ENCODE measurements around the gene AGAP2. TPM values are rescaled to one million over a fixed set of nuclear protein-coding genes. Genes with fewer than 3 reads are reported as not detected.

AGAP2 gene
- total RNA-seq, 1 donor from 2014 or later, result 33.4 TPM

DNA sequence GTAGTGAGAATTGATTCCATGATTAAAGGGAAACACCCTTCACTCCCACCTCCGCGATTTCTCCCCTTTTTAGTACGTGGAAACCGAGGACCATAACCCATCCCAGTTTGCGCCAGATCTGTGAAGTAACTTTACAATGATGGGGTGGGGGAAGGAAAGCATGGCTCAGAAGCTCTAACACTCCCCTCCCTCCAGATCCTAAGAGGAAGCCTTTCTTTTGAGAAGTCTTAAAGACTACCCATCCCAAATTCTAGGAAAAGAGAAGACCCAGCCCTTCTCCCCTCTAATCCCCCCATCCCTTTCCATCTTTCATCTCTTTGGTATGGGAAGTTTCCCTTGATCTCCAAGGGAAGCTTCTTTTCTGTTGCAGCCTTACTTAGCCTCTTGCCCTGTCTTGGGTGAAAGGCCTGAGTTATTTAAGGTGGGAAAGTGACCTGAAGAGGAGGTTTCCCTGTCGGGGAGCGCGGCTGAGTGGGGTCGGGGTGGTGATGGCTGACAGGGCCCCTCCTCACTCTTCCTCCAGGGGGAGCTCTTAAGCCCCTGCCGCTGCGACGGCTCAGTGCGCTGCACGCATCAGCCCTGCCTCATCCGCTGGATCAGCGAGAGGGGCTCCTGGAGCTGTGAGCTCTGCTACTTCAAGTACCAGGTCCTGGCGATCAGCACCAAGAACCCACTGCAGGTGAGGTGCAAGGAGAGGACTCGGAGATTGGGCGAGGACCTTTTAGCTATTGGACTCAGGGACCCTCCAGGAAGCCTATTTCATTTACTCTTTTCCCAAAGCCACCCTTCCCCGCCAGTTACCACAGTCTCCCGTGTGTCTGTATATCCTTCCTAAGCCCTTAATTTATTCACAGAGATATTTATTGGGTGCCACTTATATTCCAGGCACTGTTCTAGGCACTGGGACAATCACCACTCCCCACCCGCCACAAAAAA, 18.1 kb upstream of the AGAP2 start:
- H3K36me3 Mint-ChIP-seq (ENCODE audit: low read depth), result peaks cover 16% of the 10 kb centered on the region

DNA sequence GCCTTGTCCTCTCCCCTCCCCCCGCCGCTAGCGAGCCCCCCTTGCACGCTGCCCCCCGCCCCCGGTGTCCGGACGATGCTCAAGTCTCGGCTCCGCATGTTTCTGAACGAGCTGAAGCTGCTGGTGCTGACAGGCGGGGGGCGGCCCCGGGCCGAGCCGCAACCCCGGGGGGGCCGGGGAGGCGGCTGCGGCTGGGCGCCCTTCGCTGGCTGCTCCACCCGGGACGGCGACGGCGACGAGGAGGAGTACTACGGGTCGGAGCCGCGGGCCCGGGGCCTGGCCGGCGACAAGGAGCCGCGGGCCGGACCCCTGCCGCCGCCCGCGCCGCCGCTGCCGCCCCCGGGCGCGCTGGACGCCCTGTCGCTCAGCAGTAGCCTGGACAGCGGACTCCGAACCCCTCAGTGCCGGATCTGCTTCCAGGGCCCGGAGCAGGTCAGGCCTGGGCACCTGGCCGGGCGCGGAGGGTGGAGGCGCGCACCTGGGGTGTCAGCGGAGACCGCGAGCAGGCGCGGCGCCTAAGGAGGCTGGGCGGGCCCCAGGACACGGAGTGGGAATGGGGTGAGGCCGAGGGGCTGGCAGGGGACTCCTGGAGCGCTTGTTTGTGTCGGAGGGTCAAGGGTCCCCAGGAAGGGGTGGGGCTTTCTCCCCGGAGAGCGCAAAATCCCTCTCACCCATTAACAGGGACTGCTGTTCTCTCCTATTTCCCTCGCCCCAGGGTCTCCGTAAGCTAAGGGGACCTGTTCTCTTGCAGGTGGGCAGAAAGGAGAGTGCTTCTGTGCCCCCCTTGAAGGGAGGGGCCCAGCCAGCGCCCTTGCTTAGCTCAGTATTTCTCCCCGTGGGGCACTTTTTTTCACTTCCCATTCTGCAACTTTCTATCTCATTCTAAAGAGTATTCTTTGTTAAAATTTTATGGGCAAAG, 17.2 kb upstream of the AGAP2 start:
- intact Hi-C loops (cut with micrococcal nuclease), result loop anchor here (1.0 to 10.0 kb wide), 3 partner anchors 10 to 1121 kb away; partner anchors contain the start of gene BAZ2A
- peak overlapping the region; percentile 1 for H3K27ac Mint-ChIP-seq
- H3K4me1 Mint-ChIP-seq (ENCODE audit: low read depth), result peaks cover 61% of the 10 kb centered on the region
- peaks cover 25% of the 10 kb centered on the region for H3K36me3 Mint-ChIP-seq (ENCODE audit: low read depth)
- H3K9me3 Mint-ChIP-seq, result no peaks in the 10 kb centered on the region
- no peak for DNase-seq (ENCODE audit: low spot score)
- H3K4me3 Mint-ChIP-seq, result peak overlapping the region; percentile 89
- H3K27me3 Mint-ChIP-seq (ENCODE audit: insufficient read depth), result peaks cover 3% of the 10 kb centered on the region

More for the DNA sequence above, 18.1 kb upstream of the AGAP2 start:
- Mint-ChIP-seq H3K27ac (peak overlapping the region; percentile 70), H3K4me1 (ENCODE audit: low read depth) (peaks cover 51% of the 10 kb centered on the region), H3K9me3 (no peaks in the 10 kb centered on the region), H3K4me3 (peak overlapping the region; percentile 89), H3K27me3 (ENCODE audit: insufficient read depth) (peaks cover 3% of the 10 kb centered on the region)
- DNase-seq (ENCODE audit: low spot score), result peak; percentile 61
- intact Hi-C loops (cut with micrococcal nuclease), result loop anchor here (1.0 to 10.0 kb wide), 3 partner anchors 9 to 1122 kb away; partner anchors contain the start of gene BAZ2A

DNA sequence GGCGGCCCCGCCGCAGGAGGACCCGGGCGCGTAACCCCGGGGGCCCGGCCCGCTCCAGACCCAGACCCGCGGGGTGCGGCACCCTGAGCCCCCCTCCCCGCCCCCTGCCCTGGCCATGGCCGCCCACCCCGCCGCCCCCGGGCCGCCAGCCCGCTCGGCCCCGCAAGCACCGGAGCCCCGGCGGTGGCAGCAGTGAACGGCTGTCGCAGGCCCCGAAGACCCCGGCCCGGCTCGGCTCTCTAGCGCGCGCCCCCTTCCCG, 16.6 kb upstream of the AGAP2 start:
- H3K36me3 Mint-ChIP-seq (ENCODE audit: low read depth), result peaks cover 31% of the 10 kb centered on the region
- H3K4me1 Mint-ChIP-seq (ENCODE audit: low read depth), result peaks cover 67% of the 10 kb centered on the region
- intact Hi-C loops (cut with micrococcal nuclease), result loop anchor here (10.0 kb wide), 1 partner anchor 1120 kb away; the partner anchor contains the start of gene BAZ2A
- H3K27me3 Mint-ChIP-seq (ENCODE audit: insufficient read depth), result peaks cover 3% of the 10 kb centered on the region
- H3K27ac Mint-ChIP-seq, result no peak overlapping the region
- H3K4me3 Mint-ChIP-seq, result no peak overlapping the region
- DNase-seq (ENCODE audit: low spot score), result no peak
- no peaks in the 10 kb centered on the region for H3K9me3 Mint-ChIP-seq

DNA sequence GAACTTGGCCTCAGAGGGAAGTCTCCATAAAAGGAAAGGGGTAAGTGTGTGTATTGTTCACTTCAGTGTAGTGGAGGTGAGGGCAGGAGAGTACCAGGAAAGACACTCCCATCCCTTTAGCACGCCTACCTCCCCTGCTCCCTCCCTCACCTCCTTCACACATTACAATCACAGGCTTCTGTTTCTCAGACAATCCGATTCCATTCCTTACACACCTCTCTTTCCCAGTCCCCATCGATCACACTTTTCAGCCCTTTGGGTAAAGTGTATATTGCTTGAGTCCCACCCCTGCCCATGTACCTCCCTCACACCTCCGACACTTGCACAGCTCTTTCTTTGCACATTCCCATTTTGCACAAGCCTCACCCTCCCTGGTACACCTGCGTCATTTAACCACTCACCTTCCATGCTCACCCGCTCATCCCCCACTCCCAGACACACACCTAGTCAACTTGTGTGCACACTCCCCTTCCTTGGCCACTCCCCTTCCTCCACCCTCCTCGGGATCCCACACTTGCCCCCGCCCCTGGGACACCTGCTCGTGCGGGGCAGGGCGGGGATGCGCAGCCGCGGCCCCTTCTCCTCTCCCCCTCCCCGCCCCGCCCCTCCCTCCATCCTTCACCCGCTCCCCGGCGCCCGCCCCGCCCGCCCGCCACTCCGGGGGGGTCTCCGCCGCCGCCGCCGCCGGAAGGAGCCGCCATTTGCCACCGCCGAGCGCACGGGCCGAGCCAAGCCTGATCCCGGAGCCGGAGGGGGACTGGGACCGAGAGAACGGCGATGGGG, 16.1 kb upstream of the AGAP2 start, which contains the start of gene MARCHF9:
TSS of gene MARCHF9 (plus strand) at position 693 of the 783 bp plus-strand sequence. CDS start 426 bp downstream, outside the sequence.
- Mint-ChIP-seq H3K4me1 (ENCODE audit: low read depth) (peaks cover 65% of the 10 kb centered on the region), H3K27me3 (ENCODE audit: insufficient read depth) (peaks cover 3% of the 10 kb centered on the region), H3K27ac (peak within 1 kb of the TSS; percentile 86), H3K9me3 (no peaks in the 10 kb centered on the region), H3K36me3 (ENCODE audit: low read depth) (peaks cover 27% of the 10 kb centered on the region), H3K4me3 (peak within 1 kb of the TSS; percentile 94)
- DNase-seq (ENCODE audit: low spot score), result peak; percentile 84
- intact Hi-C loops (cut with micrococcal nuclease), result loop anchor here (5.0 to 10.0 kb wide), 2 partner anchors 1120 to 1827 kb away; partner anchors contain the start of genes BAZ2A and PYM1

DNA sequence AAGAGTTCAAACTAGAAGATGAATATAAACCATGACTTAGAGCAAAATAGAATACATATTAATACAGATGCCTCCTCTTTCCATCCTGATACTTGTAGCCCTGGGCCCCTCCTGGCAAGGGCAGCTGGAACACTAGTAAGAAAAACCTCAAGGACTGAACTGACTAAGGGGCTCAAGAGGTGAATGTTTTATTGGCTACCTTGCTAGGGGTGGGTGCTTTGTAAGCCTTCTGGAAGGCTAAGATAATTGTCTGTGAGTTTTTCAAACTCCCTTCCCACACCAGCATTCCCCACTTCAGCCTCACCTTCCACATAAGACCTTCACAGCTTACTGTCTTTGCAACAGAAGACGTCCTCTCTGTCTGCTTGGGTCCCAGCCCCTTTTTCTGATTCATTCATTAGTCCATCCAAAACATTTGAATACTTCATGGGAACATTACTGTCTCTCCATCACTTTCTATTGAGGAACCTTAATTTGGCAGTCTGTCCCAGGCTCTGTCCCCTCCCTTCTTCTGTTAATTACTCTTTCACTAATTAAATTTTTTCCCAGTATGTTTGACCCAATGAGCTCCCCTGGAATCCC, 15.3 kb upstream of the AGAP2 start:
- Mint-ChIP-seq H3K36me3 (ENCODE audit: low read depth) (peaks cover 26% of the 10 kb centered on the region), H3K27me3 (ENCODE audit: insufficient read depth) (peaks cover 3% of the 10 kb centered on the region), H3K9me3 (no peaks in the 10 kb centered on the region), H3K4me1 (ENCODE audit: low read depth) (peaks cover 64% of the 10 kb centered on the region), H3K27ac (peak overlapping the region; percentile 86), H3K4me3 (peak overlapping the region; percentile 94)
- DNase-seq (ENCODE audit: low spot score), result no peak
- intact Hi-C loops (cut with micrococcal nuclease), result loop anchor here (2.0 to 10.0 kb wide), 3 partner anchors 1119 to 1827 kb away; partner anchors contain the start of genes BAZ2A, PYM1 and ZC3H10

DNA sequence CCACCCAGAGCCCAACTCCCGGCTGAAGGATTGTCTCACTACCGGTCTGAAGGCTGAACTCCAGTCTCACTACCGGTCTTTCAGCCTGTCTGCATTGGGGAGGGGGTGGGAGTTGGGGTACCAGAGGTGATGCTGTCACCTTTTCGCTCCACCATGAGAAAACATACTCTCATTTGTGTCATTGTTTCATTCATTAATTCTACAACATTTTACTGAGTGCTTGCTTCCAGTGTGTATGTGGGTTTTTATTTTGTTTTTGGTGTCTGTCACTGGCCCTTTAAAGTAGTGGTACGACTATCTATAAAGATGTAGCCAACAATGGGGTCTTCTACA, 14.1 kb upstream of the AGAP2 start:
- peaks cover 65% of the 10 kb centered on the region for H3K4me1 Mint-ChIP-seq (ENCODE audit: low read depth)
- H3K27ac Mint-ChIP-seq, result peak overlapping the region; percentile 95
- H3K36me3 Mint-ChIP-seq (ENCODE audit: low read depth), result peaks cover 29% of the 10 kb centered on the region
- intact Hi-C loops (cut with micrococcal nuclease), result loop anchor here (1.0 to 10.0 kb wide), 11 partner anchors 8 to 1825 kb away; partner anchors contain the start of genes BAZ2A, CTDSP2, EEF1AKMT3 and MBD6
- no peaks in the 10 kb centered on the region for H3K9me3 Mint-ChIP-seq
- peak overlapping the region; percentile 94 for H3K4me3 Mint-ChIP-seq
- H3K27me3 Mint-ChIP-seq (ENCODE audit: insufficient read depth), result peaks cover 3% of the 10 kb centered on the region
- no peak for DNase-seq (ENCODE audit: low spot score)

DNA sequence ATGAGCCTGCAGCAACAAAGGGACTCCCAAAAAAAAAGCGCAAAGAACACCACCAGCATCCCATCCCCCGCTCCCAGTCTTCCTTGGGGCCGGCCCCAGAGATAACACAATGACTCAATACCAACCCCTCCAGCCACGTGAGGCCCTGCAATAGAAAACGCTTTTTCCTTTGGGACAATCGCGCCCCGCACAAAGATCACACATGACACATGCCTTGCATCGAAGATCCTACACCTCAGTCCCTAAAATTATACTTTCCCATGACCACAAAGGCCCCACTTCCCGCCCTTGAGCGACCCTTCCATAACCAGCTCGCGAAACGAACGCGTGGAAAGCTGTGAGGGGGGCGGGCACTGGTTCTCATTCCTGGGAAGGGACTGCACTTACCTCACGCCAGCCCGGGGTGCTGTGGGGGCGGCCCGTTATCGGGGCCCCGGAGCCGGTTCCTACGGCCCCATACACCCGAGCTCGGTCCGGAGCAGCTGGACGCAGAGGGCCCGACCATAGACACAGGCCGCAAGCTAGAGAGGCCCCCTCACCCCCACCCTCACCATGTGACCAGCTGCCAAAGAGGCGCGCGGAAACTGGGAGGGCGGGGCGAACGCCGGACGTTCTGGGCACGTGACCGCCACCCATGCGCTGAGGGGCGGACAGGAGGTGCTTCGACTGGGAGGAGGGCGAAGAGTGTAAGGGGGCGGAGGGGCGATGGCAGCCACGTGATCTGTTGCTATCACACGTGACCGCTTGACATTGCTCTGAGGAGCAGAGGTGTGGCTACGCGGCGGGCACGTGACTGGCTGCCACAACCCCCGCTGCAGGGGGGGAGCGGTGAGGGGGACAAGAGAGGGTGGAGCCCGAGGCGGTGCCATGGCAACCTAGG, 13.5 kb upstream of the AGAP2 start, which contains the start of gene CDK4:
TSS of gene CDK4 (minus strand) at position 523 of the 880 bp plus-strand sequence. CDS start 593 bp downstream, outside the sequence.
- H3K27ac Mint-ChIP-seq, result peak within 1 kb of the TSS; percentile 95
- DNase-seq (ENCODE audit: low spot score), result peak; percentile 98
- peaks cover 3% of the 10 kb centered on the region for H3K27me3 Mint-ChIP-seq (ENCODE audit: insufficient read depth)
- no peaks in the 10 kb centered on the region for H3K9me3 Mint-ChIP-seq
- H3K4me1 Mint-ChIP-seq (ENCODE audit: low read depth), result peaks cover 67% of the 10 kb centered on the region
- intact Hi-C loops (cut with micrococcal nuclease), result loop anchor here (1.0 to 10.0 kb wide), 11 partner anchors 8 to 1825 kb away; partner anchors contain the start of genes BAZ2A, CTDSP2, EEF1AKMT3 and MBD6
- peaks cover 34% of the 10 kb centered on the region for H3K36me3 Mint-ChIP-seq (ENCODE audit: low read depth)
- peak within 1 kb of the TSS; percentile 94 for H3K4me3 Mint-ChIP-seq

DNA sequence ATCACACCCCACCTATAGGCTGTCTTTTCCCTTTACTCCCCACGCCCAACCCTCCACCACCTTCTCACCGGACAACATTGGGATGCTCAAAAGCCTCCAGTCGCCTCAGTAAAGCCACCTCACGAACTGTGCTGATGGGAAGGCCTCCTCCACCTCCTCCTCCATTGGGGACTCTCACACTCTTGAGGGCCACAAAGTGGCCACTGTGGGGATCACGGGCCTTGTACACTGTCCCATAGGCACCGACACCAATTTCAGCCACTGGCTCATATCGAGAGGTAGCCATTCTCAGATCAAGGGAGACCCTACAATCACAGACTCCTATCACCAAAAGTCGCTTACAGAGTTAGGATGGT, 12.9 kb upstream of the AGAP2 start:
- no peaks in the 10 kb centered on the region for H3K9me3 Mint-ChIP-seq
- peak overlapping the region; percentile 95 for H3K27ac Mint-ChIP-seq
- peaks cover 67% of the 10 kb centered on the region for H3K4me1 Mint-ChIP-seq (ENCODE audit: low read depth)
- H3K4me3 Mint-ChIP-seq, result peak overlapping the region; percentile 94
- intact Hi-C loops (cut with micrococcal nuclease), result loop anchor here (5.0 to 10.0 kb wide), 2 partner anchors 1117 to 1824 kb away; partner anchors contain the start of genes BAZ2A and PYM1
- H3K27me3 Mint-ChIP-seq (ENCODE audit: insufficient read depth), result peaks cover 3% of the 10 kb centered on the region
- H3K36me3 Mint-ChIP-seq (ENCODE audit: low read depth), result peaks cover 40% of the 10 kb centered on the region
- DNase-seq (ENCODE audit: low spot score), result no peak

DNA sequence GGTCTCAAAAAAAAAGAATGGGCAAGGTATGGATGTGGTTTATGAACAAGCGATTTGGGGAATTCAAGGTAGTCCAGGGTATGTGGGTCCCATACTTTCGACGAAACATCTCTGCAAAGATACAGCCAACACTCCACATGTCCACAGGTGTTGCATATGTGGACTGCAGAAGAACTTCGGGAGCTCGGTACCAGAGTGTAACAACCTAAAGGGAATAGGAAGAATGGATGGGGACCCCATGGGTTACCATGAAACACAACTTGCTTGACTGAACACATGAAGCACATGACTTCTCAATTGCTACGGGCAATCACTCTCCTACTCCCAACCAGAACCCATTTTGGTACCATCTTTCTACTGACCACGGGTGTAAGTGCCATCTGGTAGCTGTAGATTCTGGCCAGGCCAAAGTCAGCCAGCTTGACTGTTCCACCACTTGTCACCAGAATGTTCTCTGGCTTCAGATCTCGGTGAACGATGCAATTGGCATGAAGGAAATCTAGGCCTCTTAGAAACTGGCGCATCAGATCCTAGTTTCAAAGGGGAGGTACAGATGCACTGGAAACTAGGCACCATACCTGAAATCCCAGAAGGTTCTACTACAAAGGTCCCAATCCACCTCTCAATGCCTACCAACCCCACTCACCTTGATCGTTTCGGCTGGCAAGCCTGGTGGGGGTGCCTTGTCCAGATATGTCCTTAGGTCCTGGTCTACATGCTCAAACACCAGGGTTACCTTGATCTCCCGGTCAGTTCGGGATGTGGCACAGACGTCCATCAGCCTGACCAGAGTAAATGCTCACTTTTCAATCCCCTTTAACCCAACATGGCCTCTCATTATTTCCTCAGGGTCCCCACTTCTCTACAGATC, 12.3 kb upstream of the AGAP2 start:
- Mint-ChIP-seq H3K27me3 (ENCODE audit: insufficient read depth) (peaks cover 3% of the 10 kb centered on the region), H3K4me1 (ENCODE audit: low read depth) (peaks cover 69% of the 10 kb centered on the region), H3K27ac (peak overlapping the region; percentile 95), H3K36me3 (ENCODE audit: low read depth) (peaks cover 40% of the 10 kb centered on the region), H3K9me3 (no peaks in the 10 kb centered on the region), H3K4me3 (peak overlapping the region; percentile 94)
- DNase-seq (ENCODE audit: low spot score), result no peak
- intact Hi-C loops (cut with micrococcal nuclease), result loop anchor here (5.0 to 10.0 kb wide), 2 partner anchors 1116 to 1823 kb away; partner anchors contain the start of genes BAZ2A and PYM1

DNA sequence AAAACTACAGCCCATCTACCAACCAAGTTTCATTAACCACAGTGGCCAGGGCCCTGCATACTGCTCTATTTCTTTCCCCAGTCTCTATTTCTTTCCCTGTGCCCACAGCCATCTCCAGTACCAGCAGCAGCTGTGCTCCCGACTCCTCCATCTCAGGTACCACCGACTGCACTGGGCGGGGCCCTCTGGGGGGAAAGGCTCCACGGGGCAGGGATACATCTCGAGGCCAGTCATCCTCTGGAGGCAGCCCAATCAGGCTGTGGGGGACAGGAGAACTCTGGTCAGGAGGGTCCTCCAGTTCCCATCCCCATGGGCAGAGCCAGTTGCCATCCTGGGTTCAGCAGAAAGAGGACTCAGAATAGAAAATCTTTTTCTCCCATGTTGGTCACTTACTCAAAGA, 10.5 kb upstream of the AGAP2 start:
- Mint-ChIP-seq H3K4me3 (no peak overlapping the region), H3K36me3 (ENCODE audit: low read depth) (peaks cover 42% of the 10 kb centered on the region), H3K4me1 (ENCODE audit: low read depth) (peaks cover 76% of the 10 kb centered on the region), H3K27ac (no peak overlapping the region), H3K27me3 (ENCODE audit: insufficient read depth) (no peaks in the 10 kb centered on the region), H3K9me3 (no peaks in the 10 kb centered on the region)
- no peak for DNase-seq (ENCODE audit: low spot score)
- intact Hi-C loops (cut with micrococcal nuclease), result no loop called here

All from activated T-helper 1 cell treated with anti-CD3 and anti-CD28 coated beads, Interleukin-12 subunit alpha, Interleukin-12 subunit beta, Interleukin-2, Interleukin-4 antibody, amounts not matched to agents 30 ng/mL and 10 ng/mL and 1 ng/mL, durations not matched to agents 14 hours and 24 hours and 36 hours (primary cell).